Stomach (tissue), 4 donors: Measurements from ENCODE around the gene ZNF19.

Source experiments
- EP300 ChIP-seq: sonication (generic); formaldehyde crosslinking; IDR thresholded peaks from one replicate; pipeline ENCODE4 v1.6.1; 2017; ENCODE audit warnings: antibody characterized with exemption
- POLR2A ChIP-seq, 4 donors: fragments of 450-650 bp; IDR thresholded peaks; one replicate each; pipeline ENCODE4 v1.6.1; 2016; ENCODE audit warnings: antibody characterized with exemption in 4 of 4, control low read depth in 2 of 4, mild to moderate bottlenecking in 1 of 4, moderate library complexity in 1 of 4
- POLR2AphosphoS5 ChIP-seq, 3 donors: sonication (generic); formaldehyde crosslinking; IDR thresholded peaks; one replicate each; pipeline ENCODE4 v1.6.1; 2016; ENCODE audit warnings: antibody characterized with exemption in 3 of 3
- TF ChIP-seq, protein P1 (sequence below), 7 experiments: fragments of 450-650 bp in 4 of 7; fragments of 200-600 bp in 3 of 7; sonication (generic) in 3 of 7; IDR thresholded peaks; one replicate each; pipeline ENCODE4 v1.5.1; 2016 to 2019; ENCODE audit warnings: antibody characterized with exemption in 7 of 7, control low read depth in 2 of 7, mild to moderate bottlenecking in 1 of 7

DNA sequence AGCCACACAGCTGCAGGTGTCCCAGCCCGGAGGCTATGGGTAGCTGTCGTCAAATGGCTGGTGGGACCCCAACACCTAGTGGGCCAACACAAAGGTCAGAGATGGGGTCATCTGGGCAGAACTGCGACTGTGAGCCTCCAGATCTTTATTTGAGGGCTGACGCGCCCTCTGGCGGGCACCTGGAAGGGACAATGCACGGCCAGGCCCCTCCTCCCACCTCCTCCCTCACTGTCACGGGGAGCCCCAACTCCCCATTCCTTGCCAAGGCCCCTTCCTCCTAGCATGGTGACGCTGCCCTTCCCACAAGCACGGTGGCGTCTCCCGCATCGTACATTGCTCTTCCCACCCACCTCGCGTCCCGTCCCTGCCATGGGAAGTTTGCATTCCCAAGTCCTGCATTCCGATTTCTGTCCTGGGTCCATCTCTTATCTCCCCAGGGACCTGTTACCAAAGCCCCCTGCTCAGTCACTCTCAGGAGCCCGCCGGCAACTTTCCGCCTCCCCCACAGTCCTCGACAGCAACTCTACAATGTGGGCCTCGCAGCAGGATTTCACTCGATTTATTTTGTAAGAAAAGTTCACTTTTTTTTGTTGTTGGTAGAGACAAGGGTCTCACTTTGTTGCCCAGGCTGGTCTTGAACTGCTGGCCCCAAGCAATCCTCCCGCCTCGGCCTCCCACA lies 48.3 kb downstream of the ZNF19 start:
- TF ChIP-seq POLR2AphosphoS5 (IDR thresholded peaks at IDR 0.05) (no peak), POLR2A (IDR thresholded peaks at IDR 0.05) (no peak), EP300 (no peak)
- TF ChIP-seq, protein P1, sequence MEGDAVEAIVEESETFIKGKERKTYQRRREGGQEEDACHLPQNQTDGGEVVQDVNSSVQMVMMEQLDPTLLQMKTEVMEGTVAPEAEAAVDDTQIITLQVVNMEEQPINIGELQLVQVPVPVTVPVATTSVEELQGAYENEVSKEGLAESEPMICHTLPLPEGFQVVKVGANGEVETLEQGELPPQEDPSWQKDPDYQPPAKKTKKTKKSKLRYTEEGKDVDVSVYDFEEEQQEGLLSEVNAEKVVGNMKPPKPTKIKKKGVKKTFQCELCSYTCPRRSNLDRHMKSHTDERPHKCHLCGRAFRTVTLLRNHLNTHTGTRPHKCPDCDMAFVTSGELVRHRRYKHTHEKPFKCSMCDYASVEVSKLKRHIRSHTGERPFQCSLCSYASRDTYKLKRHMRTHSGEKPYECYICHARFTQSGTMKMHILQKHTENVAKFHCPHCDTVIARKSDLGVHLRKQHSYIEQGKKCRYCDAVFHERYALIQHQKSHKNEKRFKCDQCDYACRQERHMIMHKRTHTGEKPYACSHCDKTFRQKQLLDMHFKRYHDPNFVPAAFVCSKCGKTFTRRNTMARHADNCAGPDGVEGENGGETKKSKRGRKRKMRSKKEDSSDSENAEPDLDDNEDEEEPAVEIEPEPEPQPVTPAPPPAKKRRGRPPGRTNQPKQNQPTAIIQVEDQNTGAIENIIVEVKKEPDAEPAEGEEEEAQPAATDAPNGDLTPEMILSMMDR (IDR thresholded peaks at IDR 0.05), result no peak
